Activated naive CD4-positive, alpha-beta T cell treated with anti-CD3 and anti-CD28 coated beads, Interleukin-2, amount 10 ng/mL, durations not matched to agents 5 hours and 36 hours (primary cell): ENCODE results near the gene DNAJB7. TPM values are rescaled to one million over a fixed set of nuclear protein-coding genes. Genes with fewer than 3 reads are reported as not detected.

Source experiments
- microRNA-seq: library from miRNA; unstranded; fragments of <30 nt; microRNA quantifications from one replicate; pipeline ENCODE4 v1.2.0, GENCODE V29; 2022; ENCODE audit warnings: borderline microRNAs expressed, borderline replicate concordance
- total RNA-seq, 2 experiments: library from RNA; stranded (reverse); gene quantifications; one replicate each; pipeline ENCODE4 v1.2.3, GENCODE V29; 2021

The DNAJB7 gene
- total RNA-seq = not detected

DNA sequence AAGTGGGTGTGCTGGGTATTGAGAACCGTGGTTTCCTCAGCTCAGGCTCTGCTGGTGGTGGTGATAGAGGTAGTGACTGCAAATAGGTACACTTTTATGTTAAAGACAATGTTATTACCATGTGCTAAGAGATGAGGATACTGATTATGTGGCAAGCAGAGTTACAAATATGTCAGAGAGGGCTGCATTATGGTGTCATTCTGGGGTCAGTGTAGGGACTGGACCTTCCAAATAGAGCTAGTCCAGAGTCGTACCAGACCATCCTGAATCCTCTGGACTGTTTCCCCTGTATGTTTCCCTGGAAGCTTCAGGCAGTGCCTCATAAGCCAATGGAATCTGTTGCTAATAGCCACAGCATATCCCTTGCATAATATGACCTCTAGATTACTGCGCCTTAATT, at the start of gene DNAJB7:
TSS of gene DNAJB7 (minus strand) at position 101 of the 400 bp plus-strand sequence. CDS start 119 bp downstream, outside the sequence.

DNA sequence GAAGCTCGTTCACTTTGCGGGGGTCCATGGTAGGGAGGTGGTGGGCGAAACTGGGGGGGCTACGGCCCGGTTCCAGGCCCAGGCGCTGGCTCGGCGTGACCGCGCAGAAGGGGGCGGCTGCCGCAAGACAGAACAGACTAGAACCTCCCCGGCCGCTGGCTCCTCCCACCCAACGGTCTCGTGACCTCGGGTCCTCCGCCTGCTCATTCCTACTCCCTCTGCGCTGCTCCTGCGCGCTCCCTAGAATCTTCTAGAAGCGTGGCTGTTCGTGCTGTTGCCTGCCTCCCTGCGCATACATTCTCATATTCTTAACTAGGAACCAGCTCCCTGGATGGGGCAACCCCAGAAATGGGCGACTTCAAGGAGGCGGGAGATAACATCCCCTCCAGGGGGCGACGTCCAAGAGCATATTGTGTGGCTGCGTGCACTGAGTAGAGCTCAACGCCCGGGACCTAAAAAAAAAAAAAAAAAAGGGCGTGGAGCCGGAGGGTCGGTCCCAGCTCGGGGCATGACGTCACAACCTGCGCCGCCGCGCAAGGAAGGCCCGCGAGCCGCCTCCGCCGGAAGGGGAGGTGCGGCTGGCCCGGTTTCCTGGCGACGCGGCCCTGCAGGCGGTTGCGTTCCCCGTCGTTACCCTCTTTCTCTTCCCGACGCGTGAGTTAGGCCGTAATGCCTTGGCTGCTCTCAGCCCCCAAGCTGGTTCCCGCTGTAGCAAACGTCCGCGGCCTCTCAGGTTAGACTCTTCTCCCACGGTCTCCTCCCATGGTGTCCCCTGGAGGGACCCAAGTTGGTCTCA, 5.2 kb downstream of the DNAJB7 start, which contains the start of the genes ST13 and XPNPEP3:
TSS of gene ST13 (minus strand) at position 127 of the 796 bp plus-strand sequence. CDS start at position 28, 99 bp downstream.
TSS of gene XPNPEP3 (plus strand) at position 636 of the 796 bp plus-strand sequence. CDS start at position 670, 34 bp downstream.

GRCh38 chr22:40818747-40819598, 42.9 kb downstream of the DNAJB7 start, which contains the start of gene SLC25A17:
SLC25A17 (minus strand) TSS chr22:40819346; CDS start chr22:40819248, 98 bp downstream.

Small RNAs within 50 kb of the gene (microRNA-seq; reads per million reads assigned to microRNA genes)
- gene MIR4766 = 1.7 reads per million

Other genes starting within 250 kb of the DNAJB7 start
- gene MRTFA, start 225.4 kb downstream of the DNAJB7 start, total RNA-seq = 10 to 100 TPM; 63.2 to 69.4 TPM
- not detected for gene MCHR1, start 182.6 kb downstream of the DNAJB7 start, total RNA-seq
- gene SLC25A17, start 42.8 kb downstream of the DNAJB7 start, total RNA-seq = 10 to 100 TPM; 15.7 to 17.1 TPM
- gene ST13, start 5.5 kb downstream of the DNAJB7 start, total RNA-seq = 100 to 1,000 TPM; 155 to 160 TPM
- gene XPNPEP3, start 5.0 kb downstream of the DNAJB7 start, total RNA-seq = 10 to 100 TPM; 13.1 to 13.2 TPM
- 10 to 100 TPM; 75.3 to 76.8 TPM for gene RBX1, start 89.3 kb upstream of the DNAJB7 start, total RNA-seq
- gene EP300, start 230.5 kb upstream of the DNAJB7 start, total RNA-seq = 10 to 100 TPM; 77.4 to 78.4 TPM